ENCODE data around the gene ALDH7A1. TPM values are rescaled to one million over a fixed set of nuclear protein-coding genes. Genes with fewer than 3 reads are reported as not detected.

The ALDH7A1 gene
- total RNA-seq, 1 donor from 2014 or later, result 246 TPM

- Mint-ChIP-seq H3K27me3 (no peaks in the 10 kb centered on the region), H3K36me3 (ENCODE audit: insufficient read depth) (peaks cover 26% of the 10 kb centered on the region), H3K27ac (no peak overlapping the region), H3K4me3 (ENCODE audit: low read depth) (no peak overlapping the region), H3K9me3 (ENCODE audit: low read depth) (no peaks in the 10 kb centered on the region), H3K4me1 (ENCODE audit: low read depth) (no peaks in the 10 kb centered on the region)
- TF ChIP-seq CTCF (IDR thresholded peaks at IDR 0.05; ENCODE audit: unreplicated experiment), result no peak
- no peak for DNase-seq (ENCODE audit: low spot score, unreplicated experiment)
Observed at GRCh38 chr5:126494393-126494792, 100.6 kb downstream of the ALDH7A1 start.

GRCh38 chr5:126492939-126493338, 102.1 kb downstream of the ALDH7A1 start:
- DNase-seq (ENCODE audit: low spot score, unreplicated experiment), result no peak
- Mint-ChIP-seq H3K4me3 (ENCODE audit: low read depth) (no peak overlapping the region), H3K4me1 (ENCODE audit: low read depth) (no peaks in the 10 kb centered on the region), H3K27ac (no peak overlapping the region), H3K9me3 (ENCODE audit: low read depth) (no peaks in the 10 kb centered on the region), H3K27me3 (no peaks in the 10 kb centered on the region), H3K36me3 (ENCODE audit: insufficient read depth) (peaks cover 31% of the 10 kb centered on the region)
- peak; percentile 28 for TF ChIP-seq CTCF (IDR thresholded peaks at IDR 0.05; ENCODE audit: unreplicated experiment)

- H3K36me3 Mint-ChIP-seq (ENCODE audit: insufficient read depth), result peaks cover 47% of the 10 kb centered on the region
- H3K27ac Mint-ChIP-seq, result no peak overlapping the region
- TF ChIP-seq CTCF (IDR thresholded peaks at IDR 0.05; ENCODE audit: unreplicated experiment), result no peak
- no peak for DNase-seq (ENCODE audit: low spot score, unreplicated experiment)
- no peaks in the 10 kb centered on the region for H3K27me3 Mint-ChIP-seq
- no peaks in the 10 kb centered on the region for H3K9me3 Mint-ChIP-seq (ENCODE audit: low read depth)
- H3K4me1 Mint-ChIP-seq (ENCODE audit: low read depth), result no peaks in the 10 kb centered on the region
- no peak overlapping the region for H3K4me3 Mint-ChIP-seq (ENCODE audit: low read depth)
Observed at GRCh38 chr5:126490167-126490940, 104.7 kb downstream of the ALDH7A1 start.

- H3K9me3 Mint-ChIP-seq (ENCODE audit: low read depth), result no peaks in the 10 kb centered on the region
- H3K27me3 Mint-ChIP-seq, result no peaks in the 10 kb centered on the region
- no peak overlapping the region for H3K27ac Mint-ChIP-seq
- H3K36me3 Mint-ChIP-seq (ENCODE audit: insufficient read depth), result peaks cover 52% of the 10 kb centered on the region
- H3K4me1 Mint-ChIP-seq (ENCODE audit: low read depth), result no peaks in the 10 kb centered on the region
- no peak for DNase-seq (ENCODE audit: low spot score, unreplicated experiment)
- no peak for TF ChIP-seq CTCF (IDR thresholded peaks at IDR 0.05; ENCODE audit: unreplicated experiment)
- no peak overlapping the region for H3K4me3 Mint-ChIP-seq (ENCODE audit: low read depth)
Observed at GRCh38 chr5:126488443-126489065, 106.5 kb downstream of the ALDH7A1 start.

- no peak for DNase-seq (ENCODE audit: low spot score, unreplicated experiment)
- no peak for TF ChIP-seq CTCF (IDR thresholded peaks at IDR 0.05; ENCODE audit: unreplicated experiment)
- Mint-ChIP-seq H3K4me3 (ENCODE audit: low read depth) (no peak overlapping the region), H3K9me3 (ENCODE audit: low read depth) (no peaks in the 10 kb centered on the region), H3K36me3 (ENCODE audit: insufficient read depth) (peaks cover 51% of the 10 kb centered on the region), H3K27ac (no peak overlapping the region), H3K27me3 (no peaks in the 10 kb centered on the region), H3K4me1 (ENCODE audit: low read depth) (no peaks in the 10 kb centered on the region)
Observed at GRCh38 chr5:126487596-126487995, 107.4 kb downstream of the ALDH7A1 start.

All from progenitor cell of endocrine pancreas (in vitro differentiated cells).